Measurements from ENCODE around the gene FXYD6.

- TF ChIP-seq POLR2A (IDR thresholded peaks at IDR 0.05) (no peak), CTCF (IDR thresholded peaks at IDR 0.05) (no peak)
Observed at GRCh38 chr11:117878939-117879475, 2.5 kb upstream of the FXYD6 start.
